Vagina (tissue), 2 donors: ENCODE results near the gene SMG6.

Source experiments
- CTCF ChIP-seq, 3 experiments: fragments of 450-650 bp in 2 of 3; fragments of 200-600 bp in 1 of 3; sonication (generic) in 1 of 3; IDR thresholded peaks; one replicate each; pipeline ENCODE4 v1.5.1; 2017 to 2019; ENCODE audit warnings: antibody characterized with exemption in 3 of 3, mild to moderate bottlenecking in 2 of 3, moderate library complexity in 2 of 3
- POLR2A ChIP-seq, 2 donors: fragments of 450-650 bp; IDR thresholded peaks; one replicate each; pipeline ENCODE4 v1.6.1; 2017; ENCODE audit warnings: antibody characterized with exemption in 2 of 2, mild to moderate bottlenecking in 2 of 2, moderate library complexity in 2 of 2

GRCh38 chr17:2055292-2056205 lies 248.0 kb downstream of the SMG6 start:
- TF ChIP-seq CTCF (IDR thresholded peaks at IDR 0.05) (no peak), POLR2A (IDR thresholded peaks at IDR 0.05) (no peak)
